ENCODE results near the gene SLC6A6. TPM values are rescaled to one million over a fixed set of nuclear protein-coding genes. Genes with fewer than 3 reads are reported as not detected.

Gene SLC6A6
- total RNA-seq, 2 donors from 2014 or later, result 52.7 to 71.9 TPM

- peak in 1 of 2 donors; percentile 64 for ATAC-seq
- Mint-ChIP-seq H3K36me3 (peaks cover 5 to 11% of the 10 kb centered on the region in 2 donors), H3K9me3 (no peaks in the 10 kb centered on the region), H3K27ac (peak overlapping the region; percentile 30 to 77)
- no peak for DNase-seq (ENCODE audit: low spot score in 2 of 2)
Measured at GRCh38 chr3:14472471-14473351, 70.3 kb downstream of the SLC6A6 start.

- DNase-seq (ENCODE audit: low spot score in 2 of 2), result no peak
- no peak for ATAC-seq
- no peaks in the 10 kb centered on the region for H3K9me3 Mint-ChIP-seq
- H3K36me3 Mint-ChIP-seq, result peaks cover 9 to 11% of the 10 kb centered on the region in 2 donors
- peak overlapping the region; percentile 36 to 77 for H3K27ac Mint-ChIP-seq
Measured at GRCh38 chr3:14473411-14473891, 71.0 kb downstream of the SLC6A6 start.

GRCh38 chr3:14474363-14475081, 72.1 kb downstream of the SLC6A6 start:
- DNase-seq (ENCODE audit: low spot score in 2 of 2), result no peak
- H3K27ac Mint-ChIP-seq, result no peak overlapping the region
- no peak for ATAC-seq
- H3K9me3 Mint-ChIP-seq, result no peaks in the 10 kb centered on the region
- H3K36me3 Mint-ChIP-seq, result peaks cover 11 to 12% of the 10 kb centered on the region in 2 donors

- H3K27ac Mint-ChIP-seq, result no peak overlapping the region
- DNase-seq (ENCODE audit: low spot score in 2 of 2), result no peak
- ATAC-seq, result no peak
- peaks cover 11 to 12% of the 10 kb centered on the region in 2 donors for H3K36me3 Mint-ChIP-seq
- H3K9me3 Mint-ChIP-seq, result no peaks in the 10 kb centered on the region
Measured at GRCh38 chr3:14475621-14476020, 73.2 kb downstream of the SLC6A6 start.

GRCh38 chr3:14476583-14477265, 74.3 kb downstream of the SLC6A6 start:
- no peak for ATAC-seq
- Mint-ChIP-seq H3K27ac (no peak overlapping the region), H3K9me3 (no peaks in the 10 kb centered on the region), H3K36me3 (peaks cover 11 to 12% of the 10 kb centered on the region in 2 donors)
- DNase-seq (ENCODE audit: low spot score in 2 of 2), result no peak

- ATAC-seq (no peak), DNase-seq (ENCODE audit: low spot score in 2 of 2) (no peak)
- H3K9me3 Mint-ChIP-seq, result no peaks in the 10 kb centered on the region
- peaks cover 7% of the 10 kb centered on the region in 2 donors for H3K36me3 Mint-ChIP-seq
- H3K27ac Mint-ChIP-seq, result no peak overlapping the region
Measured at GRCh38 chr3:14477311-14477935, 75.0 kb downstream of the SLC6A6 start.

GRCh38 chr3:14478956-14479550, 76.6 kb downstream of the SLC6A6 start:
- peaks cover 0 to 7% of the 10 kb centered on the region in 2 donors for H3K36me3 Mint-ChIP-seq
- DNase-seq (ENCODE audit: low spot score in 2 of 2) (no peak), ATAC-seq (no peak)
- H3K9me3 Mint-ChIP-seq, result no peaks in the 10 kb centered on the region
- H3K27ac Mint-ChIP-seq, result peak overlapping the region in 1 of 2 donors; percentile 77

- no peaks in the 10 kb centered on the region for H3K9me3 Mint-ChIP-seq
- DNase-seq (ENCODE audit: low spot score in 2 of 2) (no peak), ATAC-seq (no peak)
- peaks cover 0 to 13% of the 10 kb centered on the region in 2 donors for H3K36me3 Mint-ChIP-seq
- H3K27ac Mint-ChIP-seq, result peak overlapping the region in 1 of 2 donors; percentile 77
Measured at GRCh38 chr3:14479591-14479990, 77.2 kb downstream of the SLC6A6 start.

GRCh38 chr3:14480207-14481017, 78.0 kb downstream of the SLC6A6 start:
- DNase-seq (ENCODE audit: low spot score in 2 of 2) (no peak), ATAC-seq (no peak)
- H3K36me3 Mint-ChIP-seq, result peaks cover 0 to 15% of the 10 kb centered on the region in 2 donors
- no peak overlapping the region for H3K27ac Mint-ChIP-seq
- no peaks in the 10 kb centered on the region for H3K9me3 Mint-ChIP-seq

- ATAC-seq (no peak), DNase-seq (ENCODE audit: low spot score in 2 of 2) (no peak)
- H3K27ac Mint-ChIP-seq, result no peak overlapping the region
- H3K36me3 Mint-ChIP-seq, result peaks cover 0 to 15% of the 10 kb centered on the region in 2 donors
- no peaks in the 10 kb centered on the region for H3K9me3 Mint-ChIP-seq
Measured at GRCh38 chr3:14481018-14481645, 78.7 kb downstream of the SLC6A6 start.

GRCh38 chr3:14481646-14482036, 79.2 kb downstream of the SLC6A6 start:
- no peaks in the 10 kb centered on the region for H3K9me3 Mint-ChIP-seq
- H3K36me3 Mint-ChIP-seq, result peaks cover 0 to 15% of the 10 kb centered on the region in 2 donors
- DNase-seq (ENCODE audit: low spot score in 2 of 2) (no peak), ATAC-seq (no peak)
- H3K27ac Mint-ChIP-seq, result peak overlapping the region in 1 of 2 donors; percentile 53

GRCh38 chr3:14482271-14482721, 79.9 kb downstream of the SLC6A6 start:
- Mint-ChIP-seq H3K27ac (no peak overlapping the region), H3K9me3 (no peaks in the 10 kb centered on the region), H3K36me3 (peaks cover 0 to 15% of the 10 kb centered on the region in 2 donors)
- ATAC-seq (no peak), DNase-seq (ENCODE audit: low spot score in 2 of 2) (no peak)

GRCh38 chr3:14483286-14483685, 80.9 kb downstream of the SLC6A6 start:
- Mint-ChIP-seq H3K27ac (peak overlapping the region in 1 of 2 donors; percentile 22), H3K36me3 (peaks cover 0 to 13% of the 10 kb centered on the region in 2 donors), H3K9me3 (no peaks in the 10 kb centered on the region)
- ATAC-seq (no peak), DNase-seq (ENCODE audit: low spot score in 2 of 2) (no peak)

GRCh38 chr3:14484741-14485140, 82.3 kb downstream of the SLC6A6 start:
- peaks cover 0 to 9% of the 10 kb centered on the region in 2 donors for H3K36me3 Mint-ChIP-seq
- no peak for DNase-seq (ENCODE audit: low spot score in 2 of 2)
- ATAC-seq, result no peak
- H3K27ac Mint-ChIP-seq, result peak overlapping the region in 1 of 2 donors; percentile 62
- H3K9me3 Mint-ChIP-seq, result no peaks in the 10 kb centered on the region

GRCh38 chr3:14485981-14486380, 83.6 kb downstream of the SLC6A6 start:
- Mint-ChIP-seq H3K27ac (peak overlapping the region in 1 of 2 donors; percentile 77), H3K36me3 (peaks cover 0 to 9% of the 10 kb centered on the region in 2 donors), H3K9me3 (no peaks in the 10 kb centered on the region)
- ATAC-seq (no peak), DNase-seq (ENCODE audit: low spot score in 2 of 2) (no peak)
